ENCODE data around the gene SEC23A.
"Not testable (repeated sequence)": the region's sequence is repeated elsewhere in the genome, so short reads cannot be mapped to it uniquely, and the experiment has no call there.

SEC23A gene

GRCh38 chr14:39102969-39103957, at the start of gene SEC23A:
Gene SEC23A, minus strand, starts transcription at chr14:39103235. Its CDS starts 7,117 bp downstream, at chr14:39096118.
- DNase-seq: peak; percentile 46 to 83 (median 74)

GRCh38 chr14:39145266-39145966, 42.4 kb upstream of the SEC23A start:
- DNase-seq: no peak

- not testable (repeated sequence) for DNase-seq
Measured at GRCh38 chr14:39143226-39143625, 40.2 kb upstream of the SEC23A start.

GRCh38 chr14:39141623-39142022, 38.6 kb upstream of the SEC23A start:
- DNase-seq: not testable (repeated sequence)

- DNase-seq: no peak
Measured at GRCh38 chr14:39140170-39140569, 37.1 kb upstream of the SEC23A start.

GRCh38 chr14:39138440-39138839, 35.4 kb upstream of the SEC23A start:
- DNase-seq: no peak

GRCh38 chr14:39137835-39138234, 34.8 kb upstream of the SEC23A start:
- DNase-seq: not testable (repeated sequence)

GRCh38 chr14:39122330-39123138, 19.5 kb upstream of the SEC23A start:
- DNase-seq: no peak

- DNase-seq: peak; percentile 83 to 93 (median 92)
Measured at GRCh38 chr14:39114073-39114838, 11.2 kb upstream of the SEC23A start, which contains the start of gene GEMIN2. Gene GEMIN2, plus strand, starts transcription at chr14:39114323. Its CDS starts 16 bp downstream, at chr14:39114339.

- no peak for DNase-seq
Measured at GRCh38 chr14:39113685-39114072, 10.6 kb upstream of the SEC23A start.

- DNase-seq: no peak
Measured at GRCh38 chr14:39109893-39110715, 7.1 kb upstream of the SEC23A start.

- no peak for DNase-seq
Measured at GRCh38 chr14:39108791-39109190, 5.8 kb upstream of the SEC23A start.

- peak in 2 of 6 experiments; percentile 44 to 48 for DNase-seq
Measured at GRCh38 chr14:39107591-39107996, 4.6 kb upstream of the SEC23A start.

- not testable (repeated sequence) for DNase-seq
Measured at GRCh38 chr14:39104078-39104801, 1.2 kb upstream of the SEC23A start.

- DNase-seq: peak in 2 of 6 experiments; percentile 19 to 50
Measured at GRCh38 chr14:39102265-39102968, 618 bp downstream of the SEC23A start.

- no peak for DNase-seq
Measured at GRCh38 chr14:39099748-39100147, 3.3 kb downstream of the SEC23A start.

- DNase-seq: not testable (repeated sequence)
Measured at GRCh38 chr14:39099215-39099614, 3.8 kb downstream of the SEC23A start.

- peak in 3 of 6 experiments; percentile 22 to 39 (median 36) for DNase-seq
Measured at GRCh38 chr14:39097159-39097558, 5.9 kb downstream of the SEC23A start.

- DNase-seq: no peak
Measured at GRCh38 chr14:39094515-39094914, 8.5 kb downstream of the SEC23A start.
